OCI-LY1 (cell line): ENCODE results near the gene RAD51B.

Experiments
- H2AFZ ChIP-seq: fragments of 200-600 bp; sonication (generic), shearing (Covaris generic); 2 replicates; pipeline ENCODE4 v1.6.0; 2014; ENCODE audit warnings: antibody characterized with exemption, mild to moderate bottlenecking, low read length
- H3F3A ChIP-seq: fragments of 200-600 bp; sonication (generic), shearing (Covaris generic); 2 replicates; pipeline ENCODE4 v1.6.0; 2014; ENCODE audit warnings: mild to moderate bottlenecking, antibody characterized with exemption, low read length, moderate library complexity; ENCODE audit not compliant: insufficient read depth
- H3K27ac ChIP-seq: fragments of 200-600 bp; sonication (generic); 2 replicates; pipeline ENCODE4 v1.5.1; 2014; ENCODE audit warnings: low read length, mixed run types, mild to moderate bottlenecking, low read depth; ENCODE audit not compliant: poor library complexity, severe bottlenecking
- H3K27me3 ChIP-seq: fragments of 200-600 bp; sonication (generic); 2 replicates; pipeline ENCODE4 v1.6.0; 2014; ENCODE audit warnings: antibody characterized with exemption, mild to moderate bottlenecking, low read length, moderate library complexity; ENCODE audit not compliant: insufficient read depth
- H3K36me3 ChIP-seq: fragments of 200-600 bp; sonication (generic); 2 replicates; pipeline ENCODE4 v1.6.1; 2014; ENCODE audit warnings: mild to moderate bottlenecking, antibody characterized with exemption, low read length, moderate library complexity, mixed read lengths; ENCODE audit not compliant: insufficient read depth
- H3K4me1 ChIP-seq: fragments of 200-600 bp; sonication (generic); 2 replicates; pipeline ENCODE4 v1.5.1; 2014; ENCODE audit warnings: mild to moderate bottlenecking, low read length, moderate library complexity; ENCODE audit not compliant: insufficient read depth, severe bottlenecking
- H3K4me2 ChIP-seq: fragments of 200-600 bp; sonication (generic), shearing (Covaris generic); 2 replicates; pipeline ENCODE4 v1.6.1; 2014; ENCODE audit warnings: low read length
- H3K4me3 ChIP-seq: fragments of 200-600 bp; sonication (generic); 2 replicates; pipeline ENCODE4 v1.5.1; 2014; ENCODE audit warnings: low read length, low read depth, mild to moderate bottlenecking, mixed read lengths; ENCODE audit not compliant: poor library complexity, severe bottlenecking
- H3K79me2 ChIP-seq: fragments of 200-600 bp; shearing (Covaris generic); 2 replicates; pipeline ENCODE4 v1.6.1; 2016; ENCODE audit warnings: mixed run types, low read length, mixed read lengths; ENCODE audit not compliant: insufficient read depth
- H3K9ac ChIP-seq: fragments of 200-600 bp; sonication (generic), shearing (Covaris generic); 2 replicates; pipeline ENCODE4 v1.6.1; 2014; ENCODE audit warnings: mild to moderate bottlenecking, low read length, mixed read lengths
- H3K9me2 ChIP-seq: fragments of 200-600 bp; sonication (generic), shearing (Covaris generic); 2 replicates; pipeline ENCODE4 v1.6.1; 2014; ENCODE audit warnings: low read depth, mild to moderate bottlenecking, low read length, mixed read lengths
- H3K9me3 ChIP-seq: fragments of 200-600 bp; shearing (Covaris generic); 2 replicates; pipeline ENCODE4 v1.6.1; 2014; ENCODE audit warnings: low read length, mixed read lengths
- H4K20me1 ChIP-seq: fragments of 200-600 bp; sonication (generic), shearing (Covaris generic); 2 replicates; pipeline ENCODE4 v1.6.0; 2016; ENCODE audit warnings: mild to moderate bottlenecking, low read length; ENCODE audit not compliant: insufficient read depth
- CTCF ChIP-seq: fragments of 200-600 bp; sonication (generic), shearing (Covaris generic); IDR thresholded peaks from 2 replicates; pipeline ENCODE4 v1.5.1; 2017; ENCODE audit warnings: mild to moderate bottlenecking, antibody characterized with exemption, low read length, moderate library complexity, mixed read lengths
- EZH2 ChIP-seq: fragments of 200-600 bp; sonication (generic), shearing (Covaris generic); IDR thresholded peaks from 2 replicates; pipeline ENCODE4 v1.8.0; 2017; ENCODE audit warnings: borderline replicate concordance, mixed run types, mild to moderate bottlenecking, antibody characterized with exemption, low read length, moderate library complexity, mixed read lengths

The RAD51B gene

GRCh38 chr14:68333262-68333661, 513.7 kb downstream of the RAD51B start:
- Histone ChIP-seq H3K9me3 (no peaks in the 10 kb centered on the region), H3K4me1 (peaks cover 29% of the 10 kb centered on the region), H3K4me3 (no peak overlapping the region), H3K27me3 (no peaks in the 10 kb centered on the region), H3K27ac (peak overlapping the region; percentile 42), H3K36me3 (no peaks in the 10 kb centered on the region), H2AFZ (no peak overlapping the region), H3F3A (no peaks in the 10 kb centered on the region), H3K79me2 (no peaks in the 10 kb centered on the region), H3K9me2 (no peaks in the 10 kb centered on the region), H4K20me1 (no peaks in the 10 kb centered on the region), H3K9ac (no peak overlapping the region), H3K4me2 (no peak overlapping the region)
- TF ChIP-seq CTCF (no peak), EZH2 (no peak)

- Histone ChIP-seq H2AFZ (no peak overlapping the region), H3K4me3 (no peak overlapping the region), H3K4me2 (no peak overlapping the region), H3K36me3 (no peaks in the 10 kb centered on the region), H3K4me1 (peaks cover 32% of the 10 kb centered on the region), H3F3A (no peaks in the 10 kb centered on the region), H3K27me3 (no peaks in the 10 kb centered on the region), H3K27ac (no peak overlapping the region), H3K9ac (no peak overlapping the region), H4K20me1 (no peaks in the 10 kb centered on the region), H3K9me2 (no peaks in the 10 kb centered on the region), H3K79me2 (no peaks in the 10 kb centered on the region), H3K9me3 (no peaks in the 10 kb centered on the region)
- no peak for TF ChIP-seq EZH2
- TF ChIP-seq CTCF: no peak
These were observed 515.7 kb downstream of the RAD51B start for GRCh38 chr14:68335312-68335711.

- Histone ChIP-seq H3K9me2 (no peaks in the 10 kb centered on the region), H3K4me2 (no peak overlapping the region), H3K4me1 (peaks cover 35% of the 10 kb centered on the region), H3K79me2 (no peaks in the 10 kb centered on the region), H3K36me3 (no peaks in the 10 kb centered on the region), H3K27me3 (no peaks in the 10 kb centered on the region), H3K9me3 (no peaks in the 10 kb centered on the region), H2AFZ (no peak overlapping the region), H3K4me3 (no peak overlapping the region), H4K20me1 (no peaks in the 10 kb centered on the region), H3K27ac (no peak overlapping the region), H3K9ac (no peak overlapping the region), H3F3A (no peaks in the 10 kb centered on the region)
- TF ChIP-seq EZH2 (no peak), CTCF (no peak)
These were observed 516.6 kb downstream of the RAD51B start for GRCh38 chr14:68336165-68336564.
